ENCODE results near the gene NRXN2.

DNA sequence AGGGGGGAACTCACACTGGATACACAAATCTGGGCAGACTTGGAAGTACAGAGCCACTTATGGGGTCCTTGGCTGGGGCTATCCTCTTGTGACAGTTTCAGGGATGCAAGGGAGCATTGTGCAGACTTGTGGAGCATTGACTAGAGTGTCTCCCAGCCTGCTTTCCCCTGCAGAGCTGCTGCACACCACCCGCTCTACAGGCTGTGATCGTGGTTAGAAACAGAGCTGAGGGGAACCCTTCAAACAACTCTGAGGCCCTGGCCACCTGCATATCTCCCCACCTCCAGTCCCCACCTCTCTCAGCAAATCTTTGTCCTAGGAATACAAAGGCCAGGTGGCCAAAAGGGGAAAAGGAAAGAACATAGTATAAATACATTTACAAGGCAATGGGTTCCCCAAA is 64.7 kb downstream of the NRXN2 start:
- TF ChIP-seq, protein P1, sequence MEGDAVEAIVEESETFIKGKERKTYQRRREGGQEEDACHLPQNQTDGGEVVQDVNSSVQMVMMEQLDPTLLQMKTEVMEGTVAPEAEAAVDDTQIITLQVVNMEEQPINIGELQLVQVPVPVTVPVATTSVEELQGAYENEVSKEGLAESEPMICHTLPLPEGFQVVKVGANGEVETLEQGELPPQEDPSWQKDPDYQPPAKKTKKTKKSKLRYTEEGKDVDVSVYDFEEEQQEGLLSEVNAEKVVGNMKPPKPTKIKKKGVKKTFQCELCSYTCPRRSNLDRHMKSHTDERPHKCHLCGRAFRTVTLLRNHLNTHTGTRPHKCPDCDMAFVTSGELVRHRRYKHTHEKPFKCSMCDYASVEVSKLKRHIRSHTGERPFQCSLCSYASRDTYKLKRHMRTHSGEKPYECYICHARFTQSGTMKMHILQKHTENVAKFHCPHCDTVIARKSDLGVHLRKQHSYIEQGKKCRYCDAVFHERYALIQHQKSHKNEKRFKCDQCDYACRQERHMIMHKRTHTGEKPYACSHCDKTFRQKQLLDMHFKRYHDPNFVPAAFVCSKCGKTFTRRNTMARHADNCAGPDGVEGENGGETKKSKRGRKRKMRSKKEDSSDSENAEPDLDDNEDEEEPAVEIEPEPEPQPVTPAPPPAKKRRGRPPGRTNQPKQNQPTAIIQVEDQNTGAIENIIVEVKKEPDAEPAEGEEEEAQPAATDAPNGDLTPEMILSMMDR (IDR thresholded peaks at IDR 0.05): no peak
- TF ChIP-seq POLR2A (IDR thresholded peaks at IDR 0.05): no peak
